HEK293 (cell line): ENCODE measurements around the gene PRR5.
A peak's percentile ranks its signal among the peaks of the same experiment; 100 is the strongest.

Experiments used
- CTCF ChIA-PET: fragments of 350-600 bp; formaldehyde crosslinking; extraction: SDS; loops from one replicate; lab custom pipeline; 2021; ENCODE audit warnings: antibody characterized with exemption; lab: Yijun Ruan, JAX
- POLR2A ChIA-PET: fragments of 300-600 bp; formaldehyde crosslinking; extraction: SDS; loops from one replicate; lab custom pipeline; 2020; ENCODE audit warnings: antibody characterized with exemption, inconsistent platforms; lab: Yijun Ruan, JAX
- H3K27ac ChIP-seq: fragments of 200-500 bp; sonication (Bioruptor generic); 2 replicates; pipeline ENCODE4 v1.5.1; 2014; ENCODE audit warnings: low read depth, low read length, control low read depth, inconsistent platforms; ENCODE audit errors: extremely low read depth
- H3K36me3 ChIP-seq, 2 experiments: fragments of 200-500 bp in 1 of 2; sonication (Bioruptor generic) in 1 of 2; 1 replicate in 1 of 2; 2 replicates in 1 of 2; pipeline ENCODE4 v1.5.1; 2014 to 2017; ENCODE audit warnings: inconsistent platforms in 2 of 2, low read length in 2 of 2; ENCODE audit not compliant: control insufficient read depth in 2 of 2, insufficient read depth in 1 of 2
- H3K4me1 ChIP-seq: fragments of 200-500 bp; sonication (Bioruptor generic); 2 replicates; pipeline ENCODE4 v1.5.1; 2014; ENCODE audit warnings: mild to moderate bottlenecking, low read length, inconsistent platforms; ENCODE audit not compliant: control insufficient read depth, insufficient read depth
- H3K4me3 ChIP-seq: 2 replicates; pipeline ENCODE4 v1.5.1; 2011; ENCODE audit warnings: low read depth, mild to moderate bottlenecking, control low read depth, low read length, moderate library complexity
- H3K9me3 ChIP-seq: fragments of 200-500 bp; sonication (Bioruptor generic); 2 replicates; pipeline ENCODE4 v1.5.1; 2014; ENCODE audit warnings: low read depth, low read length, inconsistent platforms; ENCODE audit not compliant: control insufficient read depth, insufficient read depth
- ATF2 ChIP-seq: fragments of 450-650 bp; formaldehyde crosslinking; IDR thresholded peaks from 2 replicates; pipeline ENCODE4 v1.5.1; 2016; ENCODE audit warnings: missing biosample characterization, missing genetic modification characterization, low read depth
- GLI4 ChIP-seq: fragments of 450-650 bp; formaldehyde crosslinking; IDR thresholded peaks from 2 replicates; pipeline ENCODE4 v1.5.1; 2016; ENCODE audit warnings: missing biosample characterization, missing genetic modification characterization
- HOXA7 ChIP-seq: sonication (generic); formaldehyde crosslinking; IDR thresholded peaks from 2 replicates; pipeline ENCODE4 v1.8.1; 2022; ENCODE audit warnings: missing genetic modification reagents, borderline replicate concordance
- PATZ1 ChIP-seq: fragments of 450-650 bp; formaldehyde crosslinking; IDR thresholded peaks from 2 replicates; pipeline ENCODE4 v1.5.1; 2016; ENCODE audit warnings: missing biosample characterization, missing genetic modification characterization
- RBAK ChIP-seq: fragments of 450-650 bp; formaldehyde crosslinking; IDR thresholded peaks from 2 replicates; pipeline ENCODE4 v1.5.1; 2016; ENCODE audit warnings: missing biosample characterization, missing genetic modification characterization
- SCRT2 ChIP-seq: fragments of 450-650 bp; formaldehyde crosslinking; IDR thresholded peaks from 2 replicates; pipeline ENCODE4 v1.5.1; 2016; ENCODE audit warnings: missing biosample characterization, missing genetic modification characterization
- ZBTB21 ChIP-seq: fragments of 450-650 bp; formaldehyde crosslinking; IDR thresholded peaks from 2 replicates; pipeline ENCODE4 v1.5.1; 2017; ENCODE audit warnings: missing biosample characterization, missing genetic modification characterization
- ZNF10 ChIP-seq: fragments of 450-650 bp; formaldehyde crosslinking; IDR thresholded peaks from 2 replicates; pipeline ENCODE4 v1.5.1; 2017; ENCODE audit warnings: missing biosample characterization, missing genetic modification characterization
- ZNF18 ChIP-seq: fragments of 450-650 bp; formaldehyde crosslinking; IDR thresholded peaks from 2 replicates; pipeline ENCODE4 v1.5.1; 2016; ENCODE audit warnings: missing biosample characterization, missing genetic modification characterization
- ZNF214 ChIP-seq: fragments of 450-650 bp; formaldehyde crosslinking; IDR thresholded peaks from 2 replicates; pipeline ENCODE4 v1.5.1; 2017; ENCODE audit warnings: missing biosample characterization, mild to moderate bottlenecking, missing genetic modification characterization, borderline replicate concordance
- ZNF335 ChIP-seq: fragments of 450-650 bp; formaldehyde crosslinking; conservative IDR thresholded peaks from 2 replicates; pipeline ENCODE4 v1.5.1; 2016; ENCODE audit warnings: missing biosample characterization, missing genetic modification characterization
- ZNF350 ChIP-seq: fragments of 450-650 bp; formaldehyde crosslinking; IDR thresholded peaks from 2 replicates; pipeline ENCODE4 v1.5.0; 2017; ENCODE audit warnings: missing biosample characterization, mild to moderate bottlenecking, missing genetic modification characterization
- ZNF529 ChIP-seq: fragments of 450-650 bp; formaldehyde crosslinking; IDR thresholded peaks from 2 replicates; pipeline ENCODE4 v1.5.1; 2017; ENCODE audit warnings: missing genetic modification characterization, missing biosample characterization; ENCODE audit not compliant: insufficient replicate concordance
- ZNF548 ChIP-seq: fragments of 450-650 bp; formaldehyde crosslinking; IDR thresholded peaks from 2 replicates; pipeline ENCODE4 v1.5.1; 2016; ENCODE audit warnings: missing biosample characterization, missing genetic modification characterization
- ZNF596 ChIP-seq: fragments of 450-650 bp; IDR thresholded peaks from 2 replicates; pipeline ENCODE4 v1.5.0; 2018; ENCODE audit warnings: missing biosample characterization, mild to moderate bottlenecking, missing genetic modification characterization, moderate library complexity
- ZNF654 ChIP-seq: fragments of 450-650 bp; formaldehyde crosslinking; IDR thresholded peaks from 2 replicates; pipeline ENCODE4 v1.5.1; 2016; ENCODE audit warnings: low read depth, missing biosample characterization, missing genetic modification characterization
- ZNF670 ChIP-seq: fragments of 450-650 bp; formaldehyde crosslinking; IDR thresholded peaks from 2 replicates; pipeline ENCODE4 v1.5.1; 2016; ENCODE audit warnings: missing biosample characterization, missing genetic modification characterization, low read depth
- ZNF747 ChIP-seq: fragments of 450-650 bp; formaldehyde crosslinking; IDR thresholded peaks from 2 replicates; pipeline ENCODE4 v1.5.1; 2016; ENCODE audit warnings: missing biosample characterization, missing genetic modification characterization
- ZNF768 ChIP-seq: fragments of 450-650 bp; formaldehyde crosslinking; IDR thresholded peaks from 2 replicates; pipeline ENCODE4 v1.5.1; 2018; ENCODE audit warnings: missing biosample characterization, mild to moderate bottlenecking, missing genetic modification characterization
- ZNF792 ChIP-seq: fragments of 450-650 bp; formaldehyde crosslinking; IDR thresholded peaks from 2 replicates; pipeline ENCODE4 v1.5.1; 2016; ENCODE audit warnings: missing biosample characterization, missing genetic modification characterization
- ZNF837 ChIP-seq: fragments of 450-650 bp; formaldehyde crosslinking; IDR thresholded peaks from 2 replicates; pipeline ENCODE4 v1.5.1; 2016; ENCODE audit warnings: missing biosample characterization, missing genetic modification characterization
- ZSCAN16 ChIP-seq: fragments of 450-650 bp; formaldehyde crosslinking; IDR thresholded peaks from 2 replicates; pipeline ENCODE4 v1.5.1; 2016; ENCODE audit warnings: missing biosample characterization, missing genetic modification characterization

The PRR5 gene

GRCh38 chr22:44712962-44713361 is 11.0 kb downstream of the PRR5 start (continued):
- TF ChIP-seq PATZ1 (no peak), ZNF548 (tag by site-specific recombination) (no peak), ZNF214 (tag by site-specific recombination) (no peak), ZNF837 (tag by site-specific recombination) (no peak), ZNF350 (tag by site-specific recombination) (no peak), ZSCAN16 (tag by site-specific recombination) (no peak), ZNF18 (tag by site-specific recombination) (no peak), ZNF596 (tag by site-specific recombination) (no peak)

- Histone ChIP-seq H3K4me1 (peaks cover 4% of the 10 kb centered on the region; the same call in 1 of the 2 replicates), H3K27ac (no peak overlapping the region), H3K36me3 (peaks cover 0 to 4% of the 10 kb centered on the region in 2 experiments; a peak in 2 of 3 replicates), H3K4me3 (no peak overlapping the region), H3K9me3 (no peaks in the 10 kb centered on the region)
- ChIA-PET CTCF (interaction anchor here (0.6 to 2.9 kb wide), 2 partner anchors 17 to 21 kb away, joined by 3 to 13 read pairs; no protein-coding TSS in a partner anchor), POLR2A (no interaction called here)
- peak; percentile 35; the same call in 1 of the 2 replicates for TF ChIP-seq ZNF335 (tag by site-specific recombination)
- TF ChIP-seq ATF2 (tag by site-specific recombination), result no peak
- TF ChIP-seq ZNF768 (tag by site-specific recombination), result 0 out of 2 replicates have a peak, but pooled peaks have one; percentile 46
These were observed 12.8 kb downstream of the PRR5 start for GRCh38 chr22:44714703-44715350.

GRCh38 chr22:44718418-44718817 is 16.4 kb downstream of the PRR5 start:
- no peak overlapping the region for H3K4me3 ChIP-seq
- H3K36me3 ChIP-seq, result peaks cover 0 to 11% of the 10 kb centered on the region in 2 experiments; a peak in 2 of 3 replicates
- no peak overlapping the region for H3K27ac ChIP-seq
- TF ChIP-seq RBAK (tag by site-specific recombination), result no peak
- no peak for TF ChIP-seq GLI4 (tag by site-specific recombination)
- TF ChIP-seq ZNF529 (tag by site-specific recombination), result no peak
- TF ChIP-seq HOXA7 (CRISPR knock-in tag), result no peak
- no peak for TF ChIP-seq ZBTB21 (tag by site-specific recombination)
- TF ChIP-seq ZNF792 (tag by site-specific recombination), result no peak
- no peak for TF ChIP-seq ZNF654 (tag by site-specific recombination)
- TF ChIP-seq SCRT2 (tag by site-specific recombination), result no peak
- no peak for TF ChIP-seq ZNF747
- no peak for TF ChIP-seq ZNF670 (tag by site-specific recombination)
- no peak for TF ChIP-seq ZNF10 (tag by site-specific recombination)
- TF ChIP-seq, all 188 proteins: peak for 0
- POLR2A ChIA-PET, result interaction anchor here (1.0 kb wide), 1 partner anchor 42 kb away, joined by 4 read pairs; no protein-coding TSS in a partner anchor
- Histone ChIP-seq H3K9me3 (no peaks in the 10 kb centered on the region), H3K4me1 (0 out of 2 replicates have a peak, but pooled peaks cover 2% of the 10 kb centered on the region)
- CTCF ChIA-PET, result interaction anchor here (0.6 to 1.9 kb wide), 3 partner anchors 19 to 36 kb away, joined by 4 to 8 read pairs (median 6); no protein-coding TSS in a partner anchor
